ENCODE measurements around the gene OPRD1. TPM values are rescaled to one million over a fixed set of nuclear protein-coding genes. Genes with fewer than 3 reads are reported as not detected.

Gene OPRD1
- total and polyA plus RNA-seq, 3 donors from 2014 or later = 0.18 to 0.74 (median 0.63) TPM

DNA sequence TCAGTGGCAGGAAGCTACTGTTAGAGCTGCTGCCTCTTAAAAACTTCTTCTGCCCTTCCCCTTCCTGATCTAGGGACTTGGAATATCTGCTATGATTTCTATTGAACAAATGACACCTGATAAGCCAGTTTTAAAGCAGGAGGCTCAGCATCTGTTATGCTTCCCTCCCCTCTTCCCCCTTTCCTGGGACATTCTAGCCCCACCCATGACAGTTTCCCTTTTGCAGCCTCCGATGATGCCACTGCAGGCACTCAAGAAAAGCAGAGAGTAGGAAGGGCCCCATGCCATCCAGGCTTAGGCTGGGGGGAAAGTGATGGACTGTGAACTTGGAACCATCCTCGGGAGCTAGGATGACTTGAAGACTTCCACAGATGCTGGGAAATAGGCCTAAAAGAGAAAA lies 87.3 kb downstream of the OPRD1 start:
- DNase-seq = no peak
- peaks cover 12% of the 10 kb centered on the region for H3K4me1 ChIP-seq
- H3K27me3 ChIP-seq = no peaks in the 10 kb centered on the region
- TF ChIP-seq, protein P1, sequence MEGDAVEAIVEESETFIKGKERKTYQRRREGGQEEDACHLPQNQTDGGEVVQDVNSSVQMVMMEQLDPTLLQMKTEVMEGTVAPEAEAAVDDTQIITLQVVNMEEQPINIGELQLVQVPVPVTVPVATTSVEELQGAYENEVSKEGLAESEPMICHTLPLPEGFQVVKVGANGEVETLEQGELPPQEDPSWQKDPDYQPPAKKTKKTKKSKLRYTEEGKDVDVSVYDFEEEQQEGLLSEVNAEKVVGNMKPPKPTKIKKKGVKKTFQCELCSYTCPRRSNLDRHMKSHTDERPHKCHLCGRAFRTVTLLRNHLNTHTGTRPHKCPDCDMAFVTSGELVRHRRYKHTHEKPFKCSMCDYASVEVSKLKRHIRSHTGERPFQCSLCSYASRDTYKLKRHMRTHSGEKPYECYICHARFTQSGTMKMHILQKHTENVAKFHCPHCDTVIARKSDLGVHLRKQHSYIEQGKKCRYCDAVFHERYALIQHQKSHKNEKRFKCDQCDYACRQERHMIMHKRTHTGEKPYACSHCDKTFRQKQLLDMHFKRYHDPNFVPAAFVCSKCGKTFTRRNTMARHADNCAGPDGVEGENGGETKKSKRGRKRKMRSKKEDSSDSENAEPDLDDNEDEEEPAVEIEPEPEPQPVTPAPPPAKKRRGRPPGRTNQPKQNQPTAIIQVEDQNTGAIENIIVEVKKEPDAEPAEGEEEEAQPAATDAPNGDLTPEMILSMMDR (IDR thresholded peaks at IDR 0.05) = no peak
- no peak for TF ChIP-seq POLR2A (IDR thresholded peaks at IDR 0.05)
- 68 to 70% methylated on average over 2 of the region's 2 CpGs for WGBS, 2 donors
- no peaks in the 10 kb centered on the region for H3K36me3 ChIP-seq (ENCODE audit: low read depth, missing control alignments)
- H3K4me3 ChIP-seq = no peak overlapping the region
- H3K9me3 ChIP-seq = no peaks in the 10 kb centered on the region
- intact Hi-C loops (cut with DNase I; ENCODE audit: low total_unique reads) = no loop called here
- no peak overlapping the region for H3K27ac ChIP-seq

DNA sequence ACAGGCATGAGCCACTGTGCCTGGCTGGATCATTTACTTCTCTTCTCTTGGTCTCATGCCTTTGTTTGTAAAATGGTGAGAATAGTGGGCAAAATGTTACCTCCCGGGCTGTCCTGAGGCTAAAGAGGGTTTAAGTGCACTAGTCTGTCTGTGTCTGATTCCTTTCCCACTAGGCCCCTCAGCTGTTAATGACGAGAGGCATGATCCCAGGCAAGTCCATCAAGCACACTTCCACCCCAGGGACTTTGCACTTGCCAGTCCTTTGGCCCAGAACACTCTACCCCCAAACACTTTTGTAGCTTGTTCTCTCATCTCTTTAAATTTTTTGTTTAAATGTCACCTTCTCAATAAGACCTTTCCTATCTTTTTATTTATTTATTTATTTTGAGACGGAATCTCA lies 88.6 kb downstream of the OPRD1 start:
- intact Hi-C loops (cut with DNase I; ENCODE audit: low total_unique reads) = no loop called here
- WGBS, 2 donors = 92 to 93% methylated on average over 3 of the region's 3 CpGs
- no peaks in the 10 kb centered on the region for H3K27me3 ChIP-seq
- peaks cover 12% of the 10 kb centered on the region for H3K4me1 ChIP-seq
- H3K4me3 ChIP-seq = no peak overlapping the region
- H3K36me3 ChIP-seq (ENCODE audit: low read depth, missing control alignments) = no peaks in the 10 kb centered on the region
- DNase-seq = no peak
- no peaks in the 10 kb centered on the region for H3K9me3 ChIP-seq
- H3K27ac ChIP-seq = no peak overlapping the region
- TF ChIP-seq POLR2A (IDR thresholded peaks at IDR 0.05) = no peak
- TF ChIP-seq, protein P1 (IDR thresholded peaks at IDR 0.05) = no peak

DNA sequence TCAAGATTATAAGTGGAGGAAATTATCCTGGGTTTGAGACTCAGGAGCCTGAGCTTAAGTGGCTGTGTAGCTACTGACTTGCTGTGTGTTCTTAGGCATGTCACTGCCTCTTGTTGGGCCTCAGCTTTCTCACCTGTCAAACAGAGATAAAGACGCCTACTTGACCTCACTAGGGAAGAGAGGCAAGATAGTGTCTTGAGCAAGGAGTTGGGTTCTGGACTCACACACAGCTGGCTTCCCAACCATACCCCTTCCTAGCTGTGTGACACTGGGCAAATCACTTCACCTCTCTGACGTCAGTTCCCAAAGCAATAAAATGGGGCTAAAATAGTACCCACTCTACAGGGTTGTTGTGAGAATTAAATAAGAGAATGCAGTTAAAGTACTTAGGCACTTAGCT lies 90.8 kb downstream of the OPRD1 start:
- no peak for DNase-seq

DNA sequence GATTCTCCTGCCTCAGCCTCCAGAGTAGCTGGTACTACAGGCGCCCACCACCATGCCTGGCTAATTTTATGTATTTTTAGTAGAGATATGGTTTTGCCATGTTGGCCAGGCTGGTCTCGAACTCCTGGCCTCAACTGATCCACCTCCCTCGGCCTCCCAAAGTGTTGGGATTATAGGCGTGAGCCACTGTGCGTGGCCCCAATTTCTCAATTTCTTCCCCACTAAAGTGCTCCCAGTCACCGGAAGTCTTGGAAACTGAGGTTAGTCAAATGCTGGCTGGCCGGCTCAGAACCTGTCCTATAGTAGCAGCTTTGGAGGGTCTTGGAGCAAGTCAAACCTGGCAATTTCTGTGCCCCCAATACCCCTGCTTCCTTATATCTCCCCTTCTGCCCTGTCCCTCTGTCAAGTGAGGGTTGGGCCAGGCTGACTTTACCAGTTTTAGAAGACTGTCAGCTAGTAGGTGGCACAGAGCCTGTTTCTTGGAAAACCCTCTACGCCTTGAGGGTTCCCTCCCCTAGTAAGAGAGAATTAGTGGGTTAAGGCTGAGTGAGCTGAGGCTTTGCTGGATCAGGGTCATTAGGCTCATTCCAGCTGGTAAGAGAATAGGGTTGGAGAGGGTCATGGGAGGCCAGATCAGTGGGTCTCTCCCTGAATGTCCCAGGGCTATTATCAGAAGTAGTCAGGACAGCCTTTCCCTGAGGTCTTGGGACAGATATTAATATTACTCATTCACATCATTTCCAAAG lies 94.1 kb downstream of the OPRD1 start:
- H3K4me1 ChIP-seq = no peaks in the 10 kb centered on the region
- H3K4me3 ChIP-seq = no peak overlapping the region
- no peak for TF ChIP-seq POLR2A (IDR thresholded peaks at IDR 0.05)
- TF ChIP-seq, protein P1 (IDR thresholded peaks at IDR 0.05) = no peak
- 92 to 94% methylated on average over 8 of the region's 8 CpGs for WGBS, 2 donors
- DNase-seq = no peak
- intact Hi-C loops (cut with DNase I; ENCODE audit: low total_unique reads) = no loop called here
- no peak overlapping the region for H3K27ac ChIP-seq
- no peaks in the 10 kb centered on the region for H3K9me3 ChIP-seq
- no peaks in the 10 kb centered on the region for H3K27me3 ChIP-seq
- H3K36me3 ChIP-seq (ENCODE audit: low read depth, missing control alignments) = no peaks in the 10 kb centered on the region

More for the DNA sequence above, 90.8 kb downstream of the OPRD1 start:
- no peak for TF ChIP-seq POLR2A (IDR thresholded peaks at IDR 0.05)
- TF ChIP-seq, protein P1 (IDR thresholded peaks at IDR 0.05) = no peak
- Histone ChIP-seq H3K4me3 (no peak overlapping the region), H3K27me3 (no peaks in the 10 kb centered on the region), H3K4me1 (peaks cover 12% of the 10 kb centered on the region), H3K27ac (no peak overlapping the region), H3K9me3 (no peaks in the 10 kb centered on the region), H3K36me3 (ENCODE audit: low read depth, missing control alignments) (no peaks in the 10 kb centered on the region)
- intact Hi-C loops (cut with DNase I; ENCODE audit: low total_unique reads) = no loop called here
- 89 to 90% methylated on average over 2 of the region's 2 CpGs for WGBS, 2 donors

DNA sequence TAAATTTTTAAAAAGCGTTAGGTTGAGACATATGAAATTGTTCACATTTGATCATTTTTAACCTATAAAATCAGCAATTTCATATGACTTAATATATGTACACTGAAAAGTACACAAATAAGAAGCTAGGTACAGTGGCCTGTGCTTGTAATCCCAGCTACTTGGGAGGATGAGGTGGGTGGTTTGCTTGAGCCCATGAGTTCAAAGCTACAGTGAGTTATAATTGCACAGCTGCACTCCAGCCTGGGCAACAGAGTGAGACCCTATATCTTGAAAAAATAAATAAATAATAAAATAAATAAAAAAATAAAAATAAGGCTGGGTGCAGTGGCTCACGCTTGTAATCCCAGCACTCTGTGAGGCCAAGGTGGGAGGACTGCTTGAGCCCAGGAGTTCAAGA lies 97.2 kb downstream of the OPRD1 start:
- 92 to 96% methylated on average over 2 of the region's 2 CpGs for WGBS, 2 donors
- intact Hi-C loops (cut with DNase I; ENCODE audit: low total_unique reads) = no loop called here
- no peaks in the 10 kb centered on the region for H3K4me1 ChIP-seq
- no peak overlapping the region for H3K4me3 ChIP-seq
- DNase-seq = no peak
- no peaks in the 10 kb centered on the region for H3K9me3 ChIP-seq
- no peak overlapping the region for H3K27ac ChIP-seq
- TF ChIP-seq POLR2A (IDR thresholded peaks at IDR 0.05) = no peak
- TF ChIP-seq, protein P1 (IDR thresholded peaks at IDR 0.05) = no peak
- H3K36me3 ChIP-seq (ENCODE audit: low read depth, missing control alignments) = no peaks in the 10 kb centered on the region
- H3K27me3 ChIP-seq = no peaks in the 10 kb centered on the region

All from testis (tissue), 3 donors.